KOPT-K1 (cell line): ENCODE results near the gene NMT1.

Source experiments
- H3K27ac ChIP-seq: fragments of 200-600 bp; sonication (generic); 2 replicates; pipeline ENCODE4 v1.5.1; 2016; ENCODE audit warnings: antibody characterized with exemption, mild to moderate bottlenecking, low read depth, low read length; ENCODE audit not compliant: poor library complexity, severe bottlenecking
- H3K36me3 ChIP-seq: fragments of 200-600 bp; sonication (generic); 2 replicates; pipeline ENCODE4 v1.5.1; 2017; ENCODE audit warnings: antibody characterized with exemption, mild to moderate bottlenecking, low read length, moderate library complexity; ENCODE audit not compliant: insufficient read depth
- H3K9me3 ChIP-seq: fragments of 200-600 bp; sonication (generic); 2 replicates; pipeline ENCODE4 v1.5.1; 2017; ENCODE audit warnings: antibody characterized with exemption, low read length, mild to moderate bottlenecking; ENCODE audit not compliant: insufficient read depth, poor library complexity, severe bottlenecking

The NMT1 gene

DNA sequence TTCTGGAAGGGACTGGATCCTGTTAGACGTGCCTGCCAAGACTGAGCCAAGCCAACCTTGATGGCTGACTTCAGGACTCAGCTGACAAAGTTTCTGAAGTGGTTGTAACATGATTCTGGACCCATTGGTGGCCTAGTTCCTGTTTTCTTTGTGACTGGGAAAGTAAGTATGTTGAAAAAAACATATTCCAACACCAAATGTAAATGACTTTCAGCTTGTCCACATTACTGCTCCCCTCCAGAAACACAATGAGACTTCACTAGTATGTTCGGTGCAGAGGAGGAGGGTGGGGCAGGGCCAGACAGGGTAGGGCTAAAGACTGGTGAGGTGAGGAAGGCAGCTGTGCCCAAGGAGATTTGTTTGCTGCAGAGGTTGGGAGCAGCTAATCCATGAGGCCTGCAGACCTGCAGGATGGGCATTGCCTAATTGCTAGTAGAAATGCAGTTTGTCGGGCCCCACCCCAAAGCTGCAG is 26.4 kb downstream of the NMT1 start:
- Histone ChIP-seq H3K27ac (no peak overlapping the region), H3K36me3 (peaks cover 100% of the 10 kb centered on the region)

DNA sequence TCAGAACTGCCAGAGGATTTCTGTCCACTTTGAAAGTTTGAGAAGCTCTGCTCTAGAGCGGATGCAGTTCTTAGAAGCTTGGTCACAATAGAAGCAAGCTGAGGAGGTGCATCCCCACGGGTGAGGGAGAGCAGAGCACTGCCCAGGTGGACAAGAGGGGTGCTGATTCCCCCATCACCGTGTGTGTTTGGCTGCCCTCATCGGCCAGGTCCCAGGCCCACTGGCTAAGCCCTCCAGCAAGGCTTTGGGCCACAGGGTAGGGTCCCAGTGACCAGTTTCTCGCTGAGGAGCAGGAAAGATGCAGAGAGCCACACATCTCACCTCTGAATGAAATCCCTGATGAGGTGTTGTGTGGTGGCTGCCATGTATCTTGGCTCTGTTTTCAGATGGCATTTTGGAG is 26.9 kb downstream of the NMT1 start:
- no peaks in the 10 kb centered on the region for H3K9me3 ChIP-seq
- H3K36me3 ChIP-seq = peaks cover 100% of the 10 kb centered on the region
- no peak overlapping the region for H3K27ac ChIP-seq

More for the DNA sequence above, 26.4 kb downstream of the NMT1 start:
- no peaks in the 10 kb centered on the region for H3K9me3 ChIP-seq

DNA sequence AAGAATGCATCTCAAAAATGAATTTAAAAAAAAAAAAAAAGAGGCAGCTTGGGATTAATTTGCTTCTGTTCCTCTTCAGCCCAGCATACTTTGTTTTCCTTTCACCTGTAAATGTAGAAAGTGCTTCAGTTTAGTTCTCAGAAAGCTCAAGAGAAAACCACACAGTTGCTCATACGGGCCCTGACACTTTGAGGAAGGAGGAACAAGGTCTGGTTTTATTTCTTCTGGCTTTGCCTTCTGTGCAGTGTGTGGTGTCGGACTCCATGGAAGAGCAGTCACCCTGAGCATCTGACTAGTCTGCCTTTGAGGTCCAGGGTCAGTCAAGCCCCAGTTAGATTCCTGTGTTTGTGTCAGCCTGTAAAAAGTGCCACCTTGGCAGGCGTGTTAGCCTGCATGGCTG is 27.6 kb downstream of the NMT1 start:
- Histone ChIP-seq H3K27ac (no peak overlapping the region), H3K9me3 (no peaks in the 10 kb centered on the region), H3K36me3 (peaks cover 100% of the 10 kb centered on the region)

DNA sequence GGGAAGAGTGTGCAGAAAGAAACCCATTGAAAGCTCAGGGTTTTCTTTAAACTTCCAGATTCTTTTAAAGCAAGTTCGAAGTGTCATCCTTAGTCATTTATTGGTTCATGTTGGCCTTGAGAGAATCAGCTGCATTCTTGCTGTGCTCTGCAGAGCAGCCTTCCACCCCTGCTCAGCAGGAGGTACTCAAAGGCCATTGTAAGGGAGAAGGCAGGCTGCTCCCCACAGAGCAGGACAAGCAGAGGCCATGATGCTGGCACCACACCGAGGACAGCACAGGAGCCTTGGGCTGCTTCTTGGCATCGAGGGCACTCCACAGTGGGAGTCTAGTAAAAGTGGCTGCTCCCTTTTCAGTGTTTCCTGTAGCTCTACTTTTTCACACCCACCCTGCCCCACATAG is 29.6 kb downstream of the NMT1 start:
- peaks cover 100% of the 10 kb centered on the region for H3K36me3 ChIP-seq
- no peak overlapping the region for H3K27ac ChIP-seq
- no peaks in the 10 kb centered on the region for H3K9me3 ChIP-seq

DNA sequence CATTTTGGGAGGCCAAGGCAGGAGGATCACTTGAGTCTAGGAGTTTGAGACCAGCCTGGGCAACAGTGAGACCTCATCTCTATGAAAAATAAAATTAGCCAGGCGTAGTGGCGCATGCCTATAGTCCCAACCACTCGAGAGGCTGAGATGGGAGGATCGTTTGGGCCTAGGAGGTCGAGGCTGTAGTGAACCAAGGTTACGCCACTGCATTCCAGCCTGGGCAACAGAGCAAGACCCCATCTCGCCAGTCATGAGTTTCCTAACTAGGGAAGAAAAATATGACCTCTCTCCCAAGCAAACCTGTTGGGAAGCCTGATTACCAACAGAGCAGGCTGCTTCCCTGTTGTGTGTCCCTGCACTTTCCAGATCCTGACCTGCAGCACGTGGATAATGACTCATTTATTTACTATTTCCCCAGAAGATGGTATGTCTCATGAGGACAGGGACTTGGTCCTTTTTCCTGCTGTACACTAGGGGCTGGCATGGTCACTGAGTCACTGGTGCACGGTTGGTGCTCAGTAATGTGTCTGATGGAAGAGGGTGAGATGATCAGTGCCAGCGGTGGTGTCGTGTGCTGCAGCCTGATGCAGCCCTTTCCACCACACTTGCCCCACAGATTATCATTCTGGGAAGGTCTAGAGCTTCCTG is 30.8 kb downstream of the NMT1 start:
- H3K36me3 ChIP-seq = peaks cover 100% of the 10 kb centered on the region
- no peak overlapping the region for H3K27ac ChIP-seq
- no peaks in the 10 kb centered on the region for H3K9me3 ChIP-seq

DNA sequence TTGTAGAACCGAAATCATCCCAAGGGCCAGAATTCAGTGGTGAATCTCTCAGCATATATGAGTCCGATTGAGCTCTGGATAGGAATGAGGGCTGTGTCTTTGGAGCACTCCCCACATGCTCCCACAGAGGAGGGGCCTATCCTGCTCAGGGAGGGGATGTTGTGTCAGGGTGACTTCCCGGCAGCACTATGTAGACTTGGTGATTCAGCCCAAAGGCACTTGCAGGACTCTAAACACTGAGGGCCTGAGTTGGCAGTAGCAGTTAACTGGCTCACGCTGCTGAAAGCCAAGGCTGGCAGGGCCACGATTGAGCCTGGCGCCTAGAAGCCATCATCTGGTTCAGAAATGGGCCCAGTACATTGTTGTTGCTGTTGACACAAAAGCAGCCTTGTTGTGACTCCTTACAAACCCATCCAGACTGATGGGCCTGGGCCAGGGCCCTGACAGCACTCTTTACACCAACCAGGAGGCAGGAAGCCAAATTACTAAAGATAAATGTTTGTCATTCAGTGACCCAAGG is 31.9 kb downstream of the NMT1 start:
- Histone ChIP-seq H3K9me3 (no peaks in the 10 kb centered on the region), H3K36me3 (peaks cover 100% of the 10 kb centered on the region), H3K27ac (no peak overlapping the region)

DNA sequence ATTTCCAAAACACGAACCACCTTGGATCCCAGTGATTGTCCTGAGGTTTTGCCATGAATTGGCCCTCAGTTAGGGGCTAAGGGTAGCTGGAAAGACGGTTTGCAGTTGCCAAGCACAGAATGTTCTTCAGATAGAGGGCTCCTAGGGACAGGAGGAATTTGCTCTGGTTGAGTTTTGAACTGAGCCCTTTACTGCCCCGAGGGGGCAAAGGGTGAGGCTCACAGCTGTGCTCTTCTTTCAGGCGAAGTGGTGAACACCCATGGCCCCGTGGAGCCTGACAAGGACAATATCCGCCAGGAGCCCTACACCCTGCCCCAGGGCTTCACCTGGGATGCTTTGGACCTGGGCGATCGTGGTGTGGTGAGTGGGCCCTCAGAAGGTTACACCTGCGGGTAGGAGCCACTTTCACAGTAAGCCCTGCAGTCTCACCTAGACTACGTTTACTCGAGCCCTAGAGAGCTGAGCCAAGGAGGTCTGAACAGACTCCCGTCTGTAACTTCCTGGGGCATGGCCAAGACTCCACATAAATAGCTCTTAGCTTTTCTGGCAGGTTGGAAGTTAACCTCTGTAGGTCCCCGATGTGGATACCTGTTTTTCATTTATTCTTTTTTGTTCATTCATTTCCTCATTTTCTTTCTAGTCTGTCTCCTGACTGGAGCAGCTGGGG is 32.5 kb downstream of the NMT1 start:
- peaks cover 100% of the 10 kb centered on the region for H3K36me3 ChIP-seq
- H3K27ac ChIP-seq = no peak overlapping the region

DNA sequence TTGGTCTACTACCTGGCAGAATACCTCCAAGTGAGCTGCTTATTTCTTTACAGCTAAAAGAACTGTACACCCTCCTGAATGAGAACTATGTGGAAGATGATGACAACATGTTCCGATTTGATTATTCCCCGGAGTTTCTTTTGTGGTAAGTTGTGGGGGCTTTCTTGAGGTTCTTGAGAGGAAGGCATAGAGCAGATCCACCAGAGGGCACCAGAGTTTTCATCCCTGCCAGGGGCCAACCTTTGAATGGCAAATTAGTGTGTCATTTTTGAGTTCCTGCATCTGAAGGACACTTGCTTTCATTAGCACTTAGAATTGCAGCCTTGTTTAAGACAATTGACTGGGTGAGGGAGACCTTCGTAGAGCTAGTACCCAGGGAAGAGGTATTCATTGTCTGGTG is 35.0 kb downstream of the NMT1 start:
- H3K9me3 ChIP-seq = no peaks in the 10 kb centered on the region
- H3K27ac ChIP-seq = no peak overlapping the region
- H3K36me3 ChIP-seq = peaks cover 93% of the 10 kb centered on the region

More for the DNA sequence above, 32.5 kb downstream of the NMT1 start:
- H3K9me3 ChIP-seq = no peaks in the 10 kb centered on the region

DNA sequence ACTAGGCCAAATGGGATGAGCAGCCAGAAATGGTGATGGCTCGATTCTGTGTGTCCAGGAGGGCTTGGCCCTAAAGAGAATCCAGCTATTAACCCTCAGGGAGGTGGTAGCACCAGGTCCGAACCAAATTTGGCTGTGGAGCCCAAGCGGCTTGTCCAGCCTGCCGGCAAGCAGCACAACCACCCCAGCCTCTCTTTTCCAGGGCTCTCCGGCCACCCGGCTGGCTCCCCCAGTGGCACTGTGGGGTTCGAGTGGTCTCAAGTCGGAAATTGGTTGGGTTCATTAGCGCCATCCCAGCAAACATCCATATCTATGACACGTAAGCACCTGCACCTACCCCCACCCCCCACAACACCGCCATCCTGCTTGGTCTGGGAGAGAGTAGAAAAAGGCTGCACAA is 35.8 kb downstream of the NMT1 start:
- no peak overlapping the region for H3K27ac ChIP-seq
- H3K36me3 ChIP-seq = peaks cover 93% of the 10 kb centered on the region
- H3K9me3 ChIP-seq = no peaks in the 10 kb centered on the region

DNA sequence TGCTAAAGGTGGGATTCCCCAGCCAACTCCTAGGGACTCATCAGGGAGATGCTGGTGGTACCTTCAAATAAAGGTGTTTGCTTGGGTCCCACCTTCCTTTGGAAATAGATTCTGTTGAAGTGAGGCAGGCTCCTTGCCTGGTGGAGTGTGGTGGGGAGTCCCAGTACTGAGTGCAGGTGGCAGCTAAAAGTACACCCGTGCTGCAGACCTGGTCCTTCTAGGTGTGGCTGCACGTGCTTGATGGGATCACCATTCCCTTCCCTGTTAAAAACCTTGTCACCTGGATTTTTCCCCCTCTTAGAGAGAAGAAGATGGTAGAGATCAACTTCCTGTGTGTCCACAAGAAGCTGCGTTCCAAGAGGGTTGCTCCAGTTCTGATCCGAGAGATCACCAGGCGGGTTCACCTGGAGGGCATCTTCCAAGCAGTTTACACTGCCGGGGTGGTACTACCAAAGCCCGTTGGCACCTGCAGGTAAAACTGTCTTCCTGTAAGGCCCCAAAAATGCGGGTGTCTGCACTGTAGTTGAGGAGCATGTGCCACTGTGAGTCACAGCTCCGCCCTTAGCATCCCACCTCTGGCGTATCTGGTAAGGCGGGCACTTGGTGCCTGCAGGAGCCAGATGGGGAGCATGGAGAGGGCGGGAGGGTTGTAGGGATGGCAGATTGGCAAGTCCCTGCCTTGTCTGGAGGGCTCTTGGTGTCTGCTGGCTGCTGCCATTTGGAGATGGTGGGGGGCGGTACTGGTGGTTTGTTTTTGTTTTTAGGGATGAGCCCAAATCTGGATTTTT is 37.2 kb downstream of the NMT1 start:
- Histone ChIP-seq H3K36me3 (peaks cover 93% of the 10 kb centered on the region), H3K27ac (no peak overlapping the region)

DNA sequence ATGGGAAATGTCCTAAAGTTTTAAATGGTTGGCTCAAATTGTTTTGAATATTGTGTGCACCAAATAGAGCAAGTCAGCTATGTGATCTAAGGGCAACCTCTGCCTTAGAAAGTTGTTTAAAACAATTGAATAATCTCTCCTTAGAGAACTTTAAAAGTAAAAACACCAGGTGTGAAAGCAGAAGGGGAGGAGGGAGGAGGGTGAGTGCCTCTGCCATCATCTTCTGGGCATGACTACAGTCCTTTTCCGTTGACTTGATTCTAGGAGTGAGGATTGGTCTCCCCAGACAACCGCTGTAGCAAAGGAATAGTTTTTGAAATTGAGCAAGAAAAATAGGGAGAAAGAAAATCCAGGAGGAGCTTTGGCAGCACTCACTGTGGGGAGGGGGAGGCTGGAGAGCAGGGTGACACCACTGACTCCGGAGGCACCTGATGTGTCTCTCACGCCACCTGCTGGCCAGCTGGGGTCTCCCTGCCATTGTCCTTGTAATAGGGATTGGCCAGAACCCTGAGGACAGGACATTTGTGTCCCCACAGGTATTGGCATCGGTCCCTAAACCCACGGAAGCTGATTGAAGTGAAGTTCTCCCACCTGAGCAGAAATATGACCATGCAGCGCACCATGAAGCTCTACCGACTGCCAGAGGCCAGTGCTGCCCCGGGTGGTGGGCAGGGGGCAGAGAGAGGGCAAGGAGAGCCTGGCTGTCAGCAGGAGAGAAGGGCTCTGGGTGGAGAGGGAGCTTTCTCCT is 37.9 kb downstream of the NMT1 start:
- no peaks in the 10 kb centered on the region for H3K9me3 ChIP-seq
- peaks cover 93% of the 10 kb centered on the region for H3K36me3 ChIP-seq
- no peak overlapping the region for H3K27ac ChIP-seq

More for the DNA sequence above, 37.2 kb downstream of the NMT1 start:
- H3K9me3 ChIP-seq = no peaks in the 10 kb centered on the region

DNA sequence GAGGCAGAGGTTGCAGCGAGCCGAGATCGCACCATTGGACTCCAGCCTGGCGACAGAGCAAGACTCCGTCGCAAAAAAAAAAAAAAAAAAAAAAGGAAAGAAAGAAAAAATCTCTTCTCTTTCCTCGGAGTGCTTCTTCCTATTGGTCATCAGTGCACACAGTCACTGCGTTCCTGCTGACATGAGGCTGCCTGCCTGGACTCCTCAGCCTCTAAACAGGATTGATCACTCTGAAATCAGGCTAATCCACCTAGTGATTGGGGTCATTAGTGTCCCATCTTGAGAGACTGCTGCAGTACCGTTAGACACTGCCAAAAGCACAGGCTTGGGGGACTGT is 40.4 kb downstream of the NMT1 start:
- Histone ChIP-seq H3K27ac (no peak overlapping the region), H3K9me3 (no peaks in the 10 kb centered on the region), H3K36me3 (peaks cover 93% of the 10 kb centered on the region)

DNA sequence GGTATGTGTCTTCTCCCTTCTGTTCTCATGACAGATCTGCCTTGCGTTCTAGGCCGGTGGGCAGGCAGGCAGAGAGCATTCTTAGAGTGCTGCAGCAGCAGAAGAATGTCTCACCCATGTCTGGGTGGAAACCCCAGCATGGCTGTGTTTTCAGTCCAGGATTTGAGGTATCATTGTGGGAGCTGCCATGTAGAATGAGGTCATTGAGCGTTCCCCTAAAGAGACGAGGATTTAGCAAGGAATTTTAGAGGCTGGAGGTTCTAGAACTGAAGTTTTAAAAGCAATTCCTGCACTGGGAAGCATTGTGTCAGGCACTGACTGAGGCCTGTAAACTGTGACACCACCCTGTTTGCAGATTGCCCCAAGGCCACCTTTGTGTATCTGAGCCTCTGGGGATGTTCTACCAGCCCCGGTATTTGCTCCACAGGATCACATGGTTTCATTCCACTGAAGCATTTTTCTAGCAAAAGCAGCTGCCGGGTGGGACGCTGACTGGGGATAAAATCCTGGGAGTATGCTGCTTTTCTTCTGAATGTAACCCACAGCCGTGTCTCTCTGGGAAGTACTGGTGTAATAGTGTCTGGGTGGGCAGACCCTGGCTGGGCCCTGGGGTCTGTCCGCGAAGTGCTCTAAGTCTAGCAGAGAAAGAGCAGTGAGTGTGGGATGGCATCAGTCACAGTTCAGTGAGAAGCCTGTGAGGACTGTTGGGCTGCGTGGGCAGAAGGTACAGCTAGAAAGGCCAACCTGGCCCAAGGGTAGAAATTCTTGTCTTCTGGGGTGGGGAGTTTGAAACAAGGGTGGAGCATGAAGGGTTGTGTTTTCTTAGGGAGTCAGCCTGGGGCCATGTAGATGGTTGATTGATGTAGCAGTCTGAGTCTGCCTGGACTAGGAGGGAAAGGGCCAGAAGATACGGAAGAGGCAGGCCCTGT is 41.0 kb downstream of the NMT1 start:
- Histone ChIP-seq H3K27ac (no peak overlapping the region), H3K36me3 (peaks cover 93% of the 10 kb centered on the region), H3K9me3 (no peaks in the 10 kb centered on the region)

DNA sequence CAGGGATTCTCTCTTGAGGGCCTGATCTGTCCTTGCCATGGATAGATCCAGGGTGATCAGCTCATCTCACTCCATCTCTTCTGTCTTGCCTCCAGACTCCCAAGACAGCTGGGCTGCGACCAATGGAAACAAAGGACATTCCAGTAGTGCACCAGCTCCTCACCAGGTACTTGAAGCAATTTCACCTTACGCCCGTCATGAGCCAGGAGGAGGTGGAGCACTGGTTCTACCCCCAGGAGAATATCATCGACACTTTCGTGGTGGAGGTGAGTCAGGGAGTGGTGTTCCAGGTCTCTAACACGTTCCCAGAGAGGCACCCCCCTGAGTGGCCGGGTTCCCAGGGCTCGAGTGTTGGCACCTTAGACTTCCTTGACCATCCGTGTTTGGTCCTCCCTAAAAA is 41.7 kb downstream of the NMT1 start:
- Histone ChIP-seq H3K27ac (no peak overlapping the region), H3K36me3 (peaks cover 93% of the 10 kb centered on the region), H3K9me3 (no peaks in the 10 kb centered on the region)
